Peyer's patch (tissue), 4 donors: Measurements from ENCODE around the gene USP44. TPM values are rescaled to one million over a fixed set of nuclear protein-coding genes. Genes with fewer than 3 reads are reported as not detected.

Experiments
- DNase-seq, 3 donors: peaks; one replicate each; pipeline ENCODE4 v3.0.0-alpha.2; 2017 to 2019
- H3K27ac ChIP-seq, 4 donors: fragments of 200-600 bp; sonication (generic); one replicate each; pipeline ENCODE4 v1.5.1; 2016 to 2019
- H3K27me3 ChIP-seq, 2 donors: fragments of 200-600 bp; sonication (generic); one replicate each; pipeline ENCODE4 v1.5.1; 2019
- H3K36me3 ChIP-seq, 3 donors: fragments of 200-600 bp; sonication (generic); one replicate each; pipeline ENCODE4 v1.5.1; 2016 to 2019
- H3K4me1 ChIP-seq, 4 donors: fragments of 200-600 bp; sonication (generic); one replicate each; pipeline ENCODE4 v1.5.1; 2016 to 2019
- H3K4me3 ChIP-seq, 4 donors: fragments of 200-600 bp; sonication (generic); 1 replicate in 3 of 4; 2 replicates in 1 of 4; pipeline ENCODE4 v1.5.1; 2016 to 2019; ENCODE audit warnings: mild to moderate bottlenecking in 1 of 4
- H3K9me3 ChIP-seq, 4 donors: fragments of 200-600 bp; sonication (generic); one replicate each; pipeline ENCODE4 v1.5.1; 2016 to 2019; ENCODE audit warnings: mild to moderate bottlenecking in 1 of 4
- POLR2A ChIP-seq, 2 donors: fragments of 450-650 bp; IDR thresholded peaks; one replicate each; pipeline ENCODE4 v1.5.1; 2017; ENCODE audit warnings: antibody characterized with exemption in 2 of 2, mild to moderate bottlenecking in 2 of 2, moderate library complexity in 2 of 2
- total RNA-seq, 4 donors: library from RNA; depleted of rRNA; stranded (reverse); fragments of >200 nt; gene quantifications; one replicate each; pipeline ENCODE4 v1.1.0, GENCODE V29; 2016
- TF ChIP-seq, protein P1 (sequence below), 6 experiments: fragments of 450-650 bp in 4 of 6; fragments of 200-600 bp in 2 of 6; sonication (generic) in 1 of 6; IDR thresholded peaks; one replicate each; pipeline ENCODE4 v1.5.1; 2017 to 2019; ENCODE audit warnings: antibody characterized with exemption in 6 of 6, mild to moderate bottlenecking in 3 of 6, moderate library complexity in 1 of 6

Gene USP44
- total RNA-seq, 4 donors from 2014 or later: 1.2 to 2.9 TPM; not detected in 2

DNA sequence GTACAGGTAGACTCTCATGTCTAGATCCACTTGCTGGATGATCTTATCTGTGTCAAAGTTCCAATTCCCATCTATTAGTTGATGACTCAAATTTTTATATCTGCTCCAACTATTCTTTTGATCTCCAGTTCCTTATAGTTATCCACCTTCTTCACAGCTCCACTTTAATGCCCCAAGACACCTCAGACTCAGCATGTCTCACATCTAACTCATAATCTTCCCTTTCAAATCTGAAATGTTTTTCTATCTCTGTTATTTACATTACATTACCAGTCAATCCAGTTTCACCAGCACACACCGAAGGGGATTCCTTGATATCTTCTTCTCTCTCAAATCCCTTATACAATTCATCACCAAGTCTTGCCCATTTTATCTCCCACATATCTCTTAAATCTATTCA, 81.0 kb downstream of the USP44 start:
- no peak for DNase-seq
- no peak overlapping the region for H3K27ac ChIP-seq
- no peaks in the 10 kb centered on the region for H3K27me3 ChIP-seq
- TF ChIP-seq POLR2A (IDR thresholded peaks at IDR 0.05): no peak
- TF ChIP-seq, protein P1, sequence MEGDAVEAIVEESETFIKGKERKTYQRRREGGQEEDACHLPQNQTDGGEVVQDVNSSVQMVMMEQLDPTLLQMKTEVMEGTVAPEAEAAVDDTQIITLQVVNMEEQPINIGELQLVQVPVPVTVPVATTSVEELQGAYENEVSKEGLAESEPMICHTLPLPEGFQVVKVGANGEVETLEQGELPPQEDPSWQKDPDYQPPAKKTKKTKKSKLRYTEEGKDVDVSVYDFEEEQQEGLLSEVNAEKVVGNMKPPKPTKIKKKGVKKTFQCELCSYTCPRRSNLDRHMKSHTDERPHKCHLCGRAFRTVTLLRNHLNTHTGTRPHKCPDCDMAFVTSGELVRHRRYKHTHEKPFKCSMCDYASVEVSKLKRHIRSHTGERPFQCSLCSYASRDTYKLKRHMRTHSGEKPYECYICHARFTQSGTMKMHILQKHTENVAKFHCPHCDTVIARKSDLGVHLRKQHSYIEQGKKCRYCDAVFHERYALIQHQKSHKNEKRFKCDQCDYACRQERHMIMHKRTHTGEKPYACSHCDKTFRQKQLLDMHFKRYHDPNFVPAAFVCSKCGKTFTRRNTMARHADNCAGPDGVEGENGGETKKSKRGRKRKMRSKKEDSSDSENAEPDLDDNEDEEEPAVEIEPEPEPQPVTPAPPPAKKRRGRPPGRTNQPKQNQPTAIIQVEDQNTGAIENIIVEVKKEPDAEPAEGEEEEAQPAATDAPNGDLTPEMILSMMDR (IDR thresholded peaks at IDR 0.05): no peak
- H3K4me1 ChIP-seq: peaks cover 0 to 6% (median 5%) of the 10 kb centered on the region in 4 donors
- H3K36me3 ChIP-seq: no peaks in the 10 kb centered on the region
- H3K4me3 ChIP-seq: no peak overlapping the region
- H3K9me3 ChIP-seq: no peaks in the 10 kb centered on the region

Other genes with a start within 250 kb of the USP44 start
- gene METAP2, start 77.3 kb downstream of the USP44 start, total RNA-seq: 100 to 1,000 TPM in 1 of 4 donors, 10 to 100 TPM in 3; 25.1 to 106 (median 30.0) TPM
- gene NTN4, start 239.3 kb upstream of the USP44 start, total RNA-seq: 10 to 100 TPM; 12.3 to 20.6 (median 16.6) TPM